Activated T-cell treated with anti-CD3 and anti-CD28 coated beads, Interleukin-2, amount 50 U/mL, for 72 hours (primary cell): ENCODE results near the gene KLHL21. TPM values are rescaled to one million over a fixed set of nuclear protein-coding genes. Genes with fewer than 3 reads are reported as not detected.

Experiments used
- ATAC-seq, 2 donors: fragments of 150-1000 bp; cut with Tn5 transposase; replicated peaks in 1 of 2; 2 replicates each; pipeline ENCODE4 v1.10.0; 2021; ENCODE audit warnings: moderate library complexity in 2 of 2, mild to moderate bottlenecking in 1 of 2
- DNase-seq, 2 donors: peaks; one replicate each; pipeline ENCODE4 v3.0.0; 2021 to 2022; ENCODE audit warnings: mixed read lengths in 1 of 2
- H3K27ac Mint-ChIP-seq: one replicate; pipeline ENCODE4 v1.8.0; 2022; ENCODE audit warnings: mild to moderate bottlenecking, moderate library complexity, mixed read lengths
- H3K27me3 Mint-ChIP-seq: one replicate; pipeline ENCODE4 v1.8.0; 2022; ENCODE audit warnings: low read depth, mixed read lengths
- H3K36me3 Mint-ChIP-seq, 2 donors: one replicate each; pipeline ENCODE4 v1.8.0; 2022; ENCODE audit warnings: mixed read lengths in 2 of 2, mild to moderate bottlenecking in 1 of 2; ENCODE audit not compliant: insufficient read depth in 2 of 2
- H3K4me1 Mint-ChIP-seq: one replicate; pipeline ENCODE4 v1.8.0; 2022; ENCODE audit warnings: low read depth, mixed read lengths
- H3K4me3 Mint-ChIP-seq, 2 donors: one replicate each; pipeline ENCODE4 v1.8.0; 2022; ENCODE audit warnings: mild to moderate bottlenecking in 2 of 2, mixed read lengths in 2 of 2, moderate library complexity in 2 of 2
- H3K9me3 Mint-ChIP-seq, 2 donors: one replicate each; pipeline ENCODE4 v1.8.0; 2022; ENCODE audit warnings: mixed read lengths in 2 of 2
- total RNA-seq, 2 donors: library from RNA; stranded (reverse); gene quantifications; one replicate each; pipeline ENCODE4 v1.2.3, GENCODE V29; 2022

Gene KLHL21
- total RNA-seq, 2 donors from 2014 or later: 24.2 to 26.1 TPM

- DNase-seq (peak; percentile 43 to 45), ATAC-seq (peak; percentile 43 to 62)
- H3K4me1 Mint-ChIP-seq: no peaks in the 10 kb centered on the region
- no peak overlapping the region for H3K27ac Mint-ChIP-seq
- no peak overlapping the region for H3K4me3 Mint-ChIP-seq
- no peaks in the 10 kb centered on the region for H3K27me3 Mint-ChIP-seq
- no peaks in the 10 kb centered on the region for H3K9me3 Mint-ChIP-seq
- peaks cover 2 to 18% of the 10 kb centered on the region in 2 donors for H3K36me3 Mint-ChIP-seq
These were observed 31.8 kb upstream of the KLHL21 start for GRCh38 chr1:6634371-6635052.

GRCh38 chr1:6632588-6633514 is 30.2 kb upstream of the KLHL21 start:
- Mint-ChIP-seq H3K4me3 (no peak overlapping the region), H3K4me1 (peaks cover under 1% of the 10 kb centered on the region), H3K9me3 (no peaks in the 10 kb centered on the region), H3K36me3 (peaks cover 2 to 15% of the 10 kb centered on the region in 2 donors), H3K27ac (no peak overlapping the region), H3K27me3 (no peaks in the 10 kb centered on the region)
- ATAC-seq (no peak), DNase-seq (no peak)

GRCh38 chr1:6631058-6631457 is 28.4 kb upstream of the KLHL21 start:
- Mint-ChIP-seq H3K27me3 (no peaks in the 10 kb centered on the region), H3K4me3 (no peak overlapping the region), H3K36me3 (peaks cover 3 to 15% of the 10 kb centered on the region in 2 donors), H3K4me1 (peaks cover 18% of the 10 kb centered on the region), H3K9me3 (no peaks in the 10 kb centered on the region), H3K27ac (no peak overlapping the region)
- ATAC-seq: no peak
- DNase-seq: no peak

- ATAC-seq (no peak), DNase-seq (no peak)
- Mint-ChIP-seq H3K9me3 (no peaks in the 10 kb centered on the region), H3K4me3 (no peak overlapping the region), H3K27ac (no peak overlapping the region), H3K27me3 (no peaks in the 10 kb centered on the region), H3K4me1 (peaks cover 22% of the 10 kb centered on the region), H3K36me3 (peaks cover 5 to 16% of the 10 kb centered on the region in 2 donors)
These were observed 27.4 kb upstream of the KLHL21 start for GRCh38 chr1:6630027-6630426.

- Mint-ChIP-seq H3K36me3 (peaks cover 5 to 16% of the 10 kb centered on the region in 2 donors), H3K9me3 (no peaks in the 10 kb centered on the region), H3K4me1 (peaks cover 26% of the 10 kb centered on the region), H3K4me3 (no peak overlapping the region), H3K27me3 (no peaks in the 10 kb centered on the region), H3K27ac (no peak overlapping the region)
- no peak for DNase-seq
- ATAC-seq: no peak
These were observed 26.4 kb upstream of the KLHL21 start for GRCh38 chr1:6628971-6629479.

GRCh38 chr1:6627841-6628545 is 25.3 kb upstream of the KLHL21 start:
- H3K4me3 Mint-ChIP-seq: peak overlapping the region in 1 of 2 donors; percentile 6
- ATAC-seq: no peak
- H3K9me3 Mint-ChIP-seq: no peaks in the 10 kb centered on the region
- peaks cover 4 to 16% of the 10 kb centered on the region in 2 donors for H3K36me3 Mint-ChIP-seq
- peak overlapping the region; percentile 31 for H3K27ac Mint-ChIP-seq
- H3K4me1 Mint-ChIP-seq: peaks cover 26% of the 10 kb centered on the region
- DNase-seq: no peak
- no peaks in the 10 kb centered on the region for H3K27me3 Mint-ChIP-seq

- Mint-ChIP-seq H3K27me3 (no peaks in the 10 kb centered on the region), H3K4me1 (peaks cover 26% of the 10 kb centered on the region), H3K9me3 (no peaks in the 10 kb centered on the region), H3K36me3 (peaks cover 4 to 13% of the 10 kb centered on the region in 2 donors), H3K4me3 (peak overlapping the region; percentile 88 to 91), H3K27ac (no peak overlapping the region)
- DNase-seq: no peak
- ATAC-seq: no peak
These were observed 24.4 kb upstream of the KLHL21 start for GRCh38 chr1:6627031-6627430.

GRCh38 chr1:6625584-6626149 is 23.0 kb upstream of the KLHL21 start:
- peak overlapping the region; percentile 85 for H3K27ac Mint-ChIP-seq
- peaks cover 4 to 13% of the 10 kb centered on the region in 2 donors for H3K36me3 Mint-ChIP-seq
- ATAC-seq (peak; percentile 49 to 50), DNase-seq (peak in 1 of 2 donors; percentile 43)
- peak overlapping the region; percentile 88 to 91 for H3K4me3 Mint-ChIP-seq
- H3K27me3 Mint-ChIP-seq: no peaks in the 10 kb centered on the region
- peaks cover 26% of the 10 kb centered on the region for H3K4me1 Mint-ChIP-seq
- no peaks in the 10 kb centered on the region for H3K9me3 Mint-ChIP-seq

- ATAC-seq: peak; percentile 94 to 96
- Mint-ChIP-seq H3K9me3 (no peaks in the 10 kb centered on the region), H3K27me3 (no peaks in the 10 kb centered on the region), H3K4me3 (peak within 1 kb of the TSS; percentile 88 to 91), H3K36me3 (peaks cover 4 to 17% of the 10 kb centered on the region in 2 donors), H3K27ac (peak within 1 kb of the TSS; percentile 85), H3K4me1 (peaks cover 26% of the 10 kb centered on the region)
- peak; percentile 90 to 91 for DNase-seq
These were observed 22.3 kb upstream of the KLHL21 start, which contains the start of gene THAP3 for GRCh38 chr1:6624710-6625583. Gene THAP3, plus strand, starts transcription at chr1:6624868. Its CDS starts 351 bp downstream, at chr1:6625219.

- no peak for ATAC-seq
- Mint-ChIP-seq H3K27me3 (no peaks in the 10 kb centered on the region), H3K4me1 (peaks cover 26% of the 10 kb centered on the region), H3K4me3 (peak overlapping the region in 1 of 2 donors; percentile 41), H3K9me3 (no peaks in the 10 kb centered on the region), H3K27ac (no peak overlapping the region), H3K36me3 (peaks cover 4 to 15% of the 10 kb centered on the region in 2 donors)
- no peak for DNase-seq
These were observed 20.7 kb upstream of the KLHL21 start for GRCh38 chr1:6623269-6623965.

- ATAC-seq (no peak), DNase-seq (no peak)
- Mint-ChIP-seq H3K27ac (no peak overlapping the region), H3K9me3 (no peaks in the 10 kb centered on the region), H3K36me3 (peaks cover 3 to 12% of the 10 kb centered on the region in 2 donors), H3K4me1 (peaks cover 23% of the 10 kb centered on the region), H3K4me3 (no peak overlapping the region), H3K27me3 (no peaks in the 10 kb centered on the region)
These were observed 19.9 kb upstream of the KLHL21 start for GRCh38 chr1:6622396-6623152.
